CD4-positive, alpha-beta memory T cell (primary cell): Measurements from ENCODE around the gene ZNF419. TPM values are rescaled to one million over a fixed set of nuclear protein-coding genes. Genes with fewer than 3 reads are reported as not detected.

Experiments used
- CTCF ChIA-PET: fragments of 350-600 bp; sonication (Branson Sonifier 250); formaldehyde crosslinking; loops from one replicate; lab custom pipeline; 2021; ENCODE audit warnings: inconsistent platforms; ENCODE audit not compliant: partially characterized antibody; lab: Charles Lee
- POLR2A ChIA-PET: fragments of 350-600 bp; sonication (Branson Sonifier 250); formaldehyde crosslinking; loops from one replicate; lab custom pipeline; 2021; ENCODE audit not compliant: partially characterized antibody; lab: Charles Lee
- DNase-seq, 5 donors: peaks; one replicate each; pipeline versions ENCODE4 v3.0.0 to v3.0.0-alpha.2; 2020 to 2022; ENCODE audit warnings: mixed read lengths in 1 of 5
- H3K27ac ChIP-seq: one replicate; pipeline ENCODE4 v1.7.0; 2013; ENCODE audit warnings: low read depth, low read length
- H3K27me3 ChIP-seq: 2 replicates; pipeline ENCODE4 v1.7.0; 2013; ENCODE audit warnings: mild to moderate bottlenecking, low read length, moderate library complexity; ENCODE audit not compliant: insufficient read depth
- H3K36me3 ChIP-seq: 2 replicates; pipeline ENCODE4 v1.7.0; 2013; ENCODE audit warnings: mild to moderate bottlenecking, low read length, moderate library complexity; ENCODE audit not compliant: insufficient read depth
- H3K4me1 ChIP-seq: 2 replicates; pipeline ENCODE4 v1.7.0; 2013; ENCODE audit warnings: mild to moderate bottlenecking, low read length, moderate library complexity; ENCODE audit not compliant: insufficient read depth
- H3K4me3 ChIP-seq, 2 donors: one replicate each; pipeline ENCODE4 v1.7.0; 2013; ENCODE audit warnings: low read length in 2 of 2, mild to moderate bottlenecking in 1 of 2
- H3K9me3 ChIP-seq, 2 donors: one replicate each; pipeline ENCODE4 v1.7.0; 2013; ENCODE audit warnings: low read length in 2 of 2, control low read depth in 1 of 2; ENCODE audit not compliant: control insufficient read depth in 1 of 2
- H3K27ac Mint-ChIP-seq, 7 donors: one replicate each; pipeline ENCODE4 v1.8.0; 2020 to 2021; ENCODE audit warnings: mixed read lengths in 7 of 7, mild to moderate bottlenecking in 6 of 7, inconsistent platforms in 3 of 7, moderate library complexity in 3 of 7
- H3K27me3 Mint-ChIP-seq, 2 donors: one replicate each; pipeline ENCODE4 v1.8.0; 2020 to 2021; ENCODE audit warnings: mixed read lengths in 2 of 2
- H3K36me3 Mint-ChIP-seq, 2 donors: one replicate each; pipeline ENCODE4 v1.8.0; 2020 to 2021; ENCODE audit warnings: mixed read lengths in 2 of 2, inconsistent platforms in 1 of 2, mild to moderate bottlenecking in 1 of 2
- H3K4me1 Mint-ChIP-seq, 4 donors: one replicate each; pipeline ENCODE4 v1.8.0; 2020 to 2021; ENCODE audit warnings: mixed read lengths in 4 of 4, mild to moderate bottlenecking in 1 of 4
- H3K4me3 Mint-ChIP-seq, 8 donors: one replicate each; pipeline ENCODE4 v1.8.0; 2020 to 2021; ENCODE audit warnings: mixed read lengths in 8 of 8, mild to moderate bottlenecking in 7 of 8, moderate library complexity in 6 of 8, inconsistent platforms in 3 of 8
- H3K9me3 Mint-ChIP-seq, 8 donors: one replicate each; pipeline ENCODE4 v1.8.0; 2020 to 2021; ENCODE audit warnings: mixed read lengths in 8 of 8, mild to moderate bottlenecking in 5 of 8, inconsistent platforms in 3 of 8, moderate library complexity in 1 of 8
- intact Hi-C: fragments of 100-400 bp; cut with micrococcal nuclease; formaldehyde crosslinking; loops from one replicate; pipeline ENCODE4 v1.15.1; 2023
- polyA plus RNA-seq, 2 donors: library from polyadenylated mRNA; unstranded; fragments of 300-500 nt; fragmentation: Illumina TruSeq; gene quantifications; one replicate each; pipeline ENCODE4 v1.2.3, GENCODE V29; 2021
- total RNA-seq, 2 experiments: library from RNA; stranded (reverse); gene quantifications; one replicate each; pipeline ENCODE4 v1.2.3, GENCODE V29; 2021

Gene ZNF419
- total and polyA plus RNA-seq, 4 experiments from 2014 or later, result 7.5 to 28.4 (median 18.5) TPM

DNA sequence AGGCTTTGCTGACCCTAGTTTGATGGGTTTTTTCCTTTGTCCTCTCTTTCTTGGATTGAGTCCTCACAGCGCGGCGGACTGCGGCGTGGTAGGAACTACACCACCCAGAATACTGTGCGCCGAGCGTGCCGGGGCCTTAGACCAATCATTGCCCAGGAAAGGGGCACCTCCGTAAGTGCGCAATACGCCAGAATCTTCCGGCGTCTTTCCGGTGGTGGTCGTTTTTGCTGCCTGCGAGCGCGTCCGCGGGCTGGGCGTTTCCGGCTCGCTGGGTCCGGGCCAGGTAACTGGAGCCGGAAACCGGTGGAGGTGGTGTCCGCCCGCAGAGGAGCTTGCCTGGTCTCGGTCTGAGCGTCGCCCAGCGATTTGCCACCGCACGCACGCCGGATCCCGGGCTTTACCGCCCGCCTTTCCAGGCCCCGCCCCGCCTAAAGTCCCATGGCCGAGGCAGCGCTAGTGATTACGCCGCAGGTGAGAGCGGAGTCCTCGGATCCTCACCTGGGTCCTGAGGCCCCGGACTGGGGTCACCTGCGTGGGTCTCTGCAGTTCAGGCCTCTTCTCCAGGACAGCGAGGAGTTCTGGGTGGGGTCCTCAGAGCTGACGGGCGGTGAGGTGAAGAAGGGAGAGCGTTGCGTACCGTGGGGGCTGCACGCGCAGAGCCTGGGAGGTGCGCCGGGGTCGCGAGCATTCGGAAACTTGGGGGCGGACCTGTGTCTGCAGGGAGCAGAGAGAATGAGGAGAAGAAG is 39.8 kb downstream of the ZNF419 start, which contains the start of gene ZNF549:
Gene ZNF549, plus strand, starts transcription at position 221 of the 746 bp plus-strand sequence. Its CDS starts 218 bp downstream, at position 439.
- peak within 1 kb of the TSS; percentile 15 to 99 for H3K4me3 ChIP-seq
- Mint-ChIP-seq H3K36me3 (peaks cover 41 to 47% of the 10 kb centered on the region in 2 donors), H3K4me1 (peaks cover 16 to 31% (median 22%) of the 10 kb centered on the region in 4 donors), H3K4me3 (peak within 1 kb of the TSS; percentile 86 to 98 (median 92)), H3K27ac (peak within 1 kb of the TSS; percentile 86 to 97 (median 92)), H3K9me3 (peaks cover 3 to 67% (median 54%) of the 10 kb centered on the region in 8 donors), H3K27me3 (peaks cover 0 to 4% of the 10 kb centered on the region in 2 donors)
- H3K4me1 ChIP-seq, result peaks cover 16% of the 10 kb centered on the region
- CTCF ChIA-PET, result no interaction called here
- DNase-seq, result peak; percentile 88 to 93 (median 90)
- peaks cover 0 to 14% of the 10 kb centered on the region in 2 donors for H3K9me3 ChIP-seq
- no peaks in the 10 kb centered on the region for H3K27me3 ChIP-seq
- intact Hi-C loops, result loop anchor here (1.0 kb wide), 9 partner anchors 28 to 656 kb away; partner anchors contain the start of genes ZNF17, ZNF274, ZNF416 and ZNF543
- H3K27ac ChIP-seq, result peak within 1 kb of the TSS; percentile 79
- peaks cover 16% of the 10 kb centered on the region for H3K36me3 ChIP-seq
- POLR2A ChIA-PET, result interaction anchor here (0.6 to 1.3 kb wide), 15 partner anchors 24 to 361 kb away, joined by 3 to 7 read pairs (median 4); partner anchors contain the start of genes ZNF211, ZNF416, ZNF419 and ZNF550

DNA sequence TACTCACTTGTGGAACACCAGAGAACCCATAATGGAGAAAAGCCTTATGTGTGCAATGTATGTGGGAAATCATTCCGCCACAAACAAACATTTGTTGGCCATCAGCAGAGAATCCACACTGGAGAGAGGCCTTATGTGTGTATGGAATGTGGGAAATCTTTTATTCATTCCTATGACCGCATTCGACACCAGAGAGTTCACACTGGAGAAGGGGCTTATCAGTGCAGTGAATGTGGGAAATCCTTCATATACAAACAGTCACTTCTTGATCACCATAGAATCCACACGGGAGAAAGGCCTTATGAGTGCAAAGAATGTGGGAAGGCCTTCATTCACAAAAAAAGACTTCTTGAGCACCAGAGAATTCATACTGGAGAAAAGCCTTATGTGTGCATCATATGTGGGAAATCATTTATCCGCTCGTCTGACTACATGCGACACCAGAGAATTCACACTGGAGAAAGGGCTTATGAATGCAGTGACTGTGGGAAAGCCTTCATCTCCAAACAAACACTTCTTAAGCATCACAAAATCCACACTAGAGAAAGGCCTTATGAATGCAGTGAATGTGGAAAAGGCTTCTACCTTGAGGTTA is 50.5 kb downstream of the ZNF419 start:
- Histone ChIP-seq H3K36me3 (peaks cover 48% of the 10 kb centered on the region), H3K27me3 (no peaks in the 10 kb centered on the region), H3K27ac (no peak overlapping the region), H3K9me3 (peaks cover 23 to 80% of the 10 kb centered on the region in 2 donors), H3K4me1 (no peaks in the 10 kb centered on the region), H3K4me3 (peak overlapping the region; percentile 12 to 19)
- H3K4me1 Mint-ChIP-seq, result peaks cover 0 to 10% (median 4%) of the 10 kb centered on the region in 4 donors
- no peak for DNase-seq
- H3K27ac Mint-ChIP-seq, result no peak overlapping the region
- no peak overlapping the region for H3K4me3 Mint-ChIP-seq
- H3K36me3 Mint-ChIP-seq, result peaks cover 90 to 93% of the 10 kb centered on the region in 2 donors
- POLR2A ChIA-PET, result no interaction called here
- peaks cover 5 to 100% (median 96%) of the 10 kb centered on the region in 8 donors for H3K9me3 Mint-ChIP-seq
- H3K27me3 Mint-ChIP-seq, result no peaks in the 10 kb centered on the region
- CTCF ChIA-PET, result no interaction called here
- intact Hi-C loops, result no loop called here

Other genes starting within 250 kb of the ZNF419 start
- gene ZNF805, start 247.1 kb upstream of the ZNF419 start, total RNA-seq, result 10 to 100 TPM; 19.7 to 21.6 TPM
- gene ZNF805, start 247.1 kb upstream of the ZNF419 start, polyA plus RNA-seq, result 1 to 10 TPM; 2.7 to 5.6 TPM
- gene ZNF460, start 207.3 kb upstream of the ZNF419 start, total RNA-seq, result 10 to 100 TPM; 60.2 to 69.6 TPM
- 1 to 10 TPM; 4.4 to 4.8 TPM for gene ZNF460, start 207.3 kb upstream of the ZNF419 start, polyA plus RNA-seq
- 10 to 100 TPM in 1 of 2 experiments, 1 to 10 TPM in 1; 9.4 to 10.7 TPM for gene ZNF543, start 167.3 kb upstream of the ZNF419 start, total RNA-seq
- 1 to 10 TPM; 1.9 to 6.2 TPM for gene ZNF543, start 167.3 kb upstream of the ZNF419 start, polyA plus RNA-seq
- 10 to 100 TPM; 13.3 to 13.6 TPM for gene ZNF304, start 136.5 kb upstream of the ZNF419 start, total RNA-seq
- 1 to 10 TPM in 1 of 2 donors, under 1 TPM in 1; 0.43 to 4.1 TPM for gene ZNF304, start 136.5 kb upstream of the ZNF419 start, polyA plus RNA-seq
- gene TRAPPC2B, start 124.2 kb upstream of the ZNF419 start, total RNA-seq, result 10 to 100 TPM; 11.0 to 12.1 TPM
- gene TRAPPC2B, start 124.2 kb upstream of the ZNF419 start, polyA plus RNA-seq, result 10 to 100 TPM; 27.4 to 31.0 TPM
- gene ZNF547, start 124.2 kb upstream of the ZNF419 start, total RNA-seq, result 10 to 100 TPM in 1 of 2 experiments, 1 to 10 TPM in 1; 6.5 to 10.8 TPM
- gene ZNF547, start 124.2 kb upstream of the ZNF419 start, polyA plus RNA-seq, result 1 to 10 TPM in 1 of 2 donors, under 1 TPM in 1; 0.56 to 1.8 TPM
- 100 to 1,000 TPM in 1 of 2 experiments, 10 to 100 TPM in 1; 85.4 to 103 TPM for gene ZNF548, start 97.9 kb upstream of the ZNF419 start, total RNA-seq
- 10 to 100 TPM; 14.1 to 14.8 TPM for gene ZNF548, start 97.9 kb upstream of the ZNF419 start, polyA plus RNA-seq
- 10 to 100 TPM; 28.3 to 29.9 TPM for gene ZNF17, start 76.6 kb upstream of the ZNF419 start, total RNA-seq
- gene ZNF17, start 76.6 kb upstream of the ZNF419 start, polyA plus RNA-seq, result 1 to 10 TPM; 3.6 to 9.5 TPM
- gene ZNF749, start 52.4 kb upstream of the ZNF419 start, total RNA-seq, result 10 to 100 TPM; 14.8 to 15.2 TPM
- gene ZNF749, start 52.4 kb upstream of the ZNF419 start, polyA plus RNA-seq, result 10 to 100 TPM in 1 of 2 donors, 1 to 10 TPM in 1; 5.9 to 21.4 TPM
- under 1 TPM; 0.36 to 0.76 TPM for gene VN1R1, start 30.6 kb upstream of the ZNF419 start, total RNA-seq
- not detected for gene VN1R1, start 30.6 kb upstream of the ZNF419 start, polyA plus RNA-seq
- 10 to 100 TPM; 12.8 to 17.4 TPM for gene ZNF772, start 10.2 kb upstream of the ZNF419 start, total RNA-seq
- gene ZNF772, start 10.2 kb upstream of the ZNF419 start, polyA plus RNA-seq, result 1 to 10 TPM; 2.0 to 2.8 TPM
- 10 to 100 TPM; 25.3 to 28.7 TPM for gene ZNF773, start 12.2 kb downstream of the ZNF419 start, total RNA-seq
- gene ZNF773, start 12.2 kb downstream of the ZNF419 start, polyA plus RNA-seq, result 10 to 100 TPM in 1 of 2 donors, 1 to 10 TPM in 1; 5.2 to 15.2 TPM
- gene ZNF549, start 39.6 kb downstream of the ZNF419 start, total RNA-seq, result 10 to 100 TPM; 20.5 to 21.8 TPM
- gene ZNF549, start 39.6 kb downstream of the ZNF419 start, polyA plus RNA-seq, result 1 to 10 TPM; 8.0 to 9.0 TPM
- 10 to 100 TPM; 37.0 to 37.8 TPM for gene ZNF550, start 72.1 kb downstream of the ZNF419 start, total RNA-seq
- 1 to 10 TPM; 5.4 to 9.8 TPM for gene ZNF550, start 72.1 kb downstream of the ZNF419 start, polyA plus RNA-seq
- gene ZNF416, start 91.2 kb downstream of the ZNF419 start, total RNA-seq, result 10 to 100 TPM; 12.0 to 13.9 TPM
- 1 to 10 TPM; 4.6 to 8.4 TPM for gene ZNF416, start 91.2 kb downstream of the ZNF419 start, polyA plus RNA-seq
- gene ZIK1, start 96.4 kb downstream of the ZNF419 start, total RNA-seq, result 10 to 100 TPM; 11.1 to 11.3 TPM
- 1 to 10 TPM; 6.9 to 8.3 TPM for gene ZIK1, start 96.4 kb downstream of the ZNF419 start, polyA plus RNA-seq
- gene ZNF530, start 112.1 kb downstream of the ZNF419 start, total RNA-seq, result 10 to 100 TPM in 1 of 2 experiments, 1 to 10 TPM in 1; 9.9 to 10.9 TPM
- gene ZNF530, start 112.1 kb downstream of the ZNF419 start, polyA plus RNA-seq, result 1 to 10 TPM; 6.8 to 9.8 TPM
- gene ZNF134, start 126.5 kb downstream of the ZNF419 start, total RNA-seq, result 10 to 100 TPM; 32.1 to 32.3 TPM
- 10 to 100 TPM in 1 of 2 donors, 1 to 10 TPM in 1; 8.9 to 12.7 TPM for gene ZNF134, start 126.5 kb downstream of the ZNF419 start, polyA plus RNA-seq
- gene ZNF211, start 145.4 kb downstream of the ZNF419 start, total RNA-seq, result 10 to 100 TPM; 48.7 to 53.3 TPM
- 10 to 100 TPM; 19.6 to 26.0 TPM for gene ZNF211, start 145.4 kb downstream of the ZNF419 start, polyA plus RNA-seq
- not detected for gene ZSCAN4, start 181.2 kb downstream of the ZNF419 start, total RNA-seq
- not detected for gene ZSCAN4, start 181.2 kb downstream of the ZNF419 start, polyA plus RNA-seq
- 10 to 100 TPM; 17.7 to 17.9 TPM for gene ZNF551, start 194.2 kb downstream of the ZNF419 start, total RNA-seq
- gene ZNF551, start 194.2 kb downstream of the ZNF419 start, polyA plus RNA-seq, result 1 to 10 TPM; 6.8 to 9.5 TPM
- 1 to 10 TPM; 6.7 to 7.2 TPM for gene ZNF154, start 221.5 kb downstream of the ZNF419 start, total RNA-seq
- 1 to 10 TPM in 1 of 2 donors, not detected in 1; 2.4 TPM for gene ZNF154, start 221.5 kb downstream of the ZNF419 start, polyA plus RNA-seq
- gene ZNF671, start 239.9 kb downstream of the ZNF419 start, total RNA-seq, result 10 to 100 TPM; 32.3 to 33.0 TPM
- 10 to 100 TPM; 18.1 to 24.0 TPM for gene ZNF671, start 239.9 kb downstream of the ZNF419 start, polyA plus RNA-seq